Measurements from ENCODE around the gene R3HDML. TPM values are rescaled to one million over a fixed set of nuclear protein-coding genes. Genes with fewer than 3 reads are reported as not detected.
"Not testable (repeated sequence)": the region's sequence is repeated elsewhere in the genome, so short reads cannot be mapped to it uniquely, and the experiment has no call there.

R3HDML gene, protein sequence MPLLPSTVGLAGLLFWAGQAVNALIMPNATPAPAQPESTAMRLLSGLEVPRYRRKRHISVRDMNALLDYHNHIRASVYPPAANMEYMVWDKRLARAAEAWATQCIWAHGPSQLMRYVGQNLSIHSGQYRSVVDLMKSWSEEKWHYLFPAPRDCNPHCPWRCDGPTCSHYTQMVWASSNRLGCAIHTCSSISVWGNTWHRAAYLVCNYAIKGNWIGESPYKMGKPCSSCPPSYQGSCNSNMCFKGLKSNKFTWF
- not detected in 2 replicates for total RNA-seq (2014; rRNA removed; shearing (Covaris generic))
- not detected in 2 replicates for polyA plus RNA-seq (2014; cell fraction: nucleus; rRNA removed)

GRCh38 chr20:44336725-44337380 lies at the start of gene R3HDML:
TSS of gene R3HDML (plus strand) at chr20:44337043. CDS start at chr20:44337158, 115 bp downstream.
- DNase-seq (ENCODE audit: extremely low read depth, low read depth): no peak

- DNase-seq (ENCODE audit: extremely low read depth, low read depth): no peak
Observed at GRCh38 chr20:44287272-44288097, 49.4 kb upstream of the R3HDML start.

- no peak for DNase-seq (ENCODE audit: extremely low read depth, low read depth)
Observed at GRCh38 chr20:44288252-44288651, 48.6 kb upstream of the R3HDML start.

DNA sequence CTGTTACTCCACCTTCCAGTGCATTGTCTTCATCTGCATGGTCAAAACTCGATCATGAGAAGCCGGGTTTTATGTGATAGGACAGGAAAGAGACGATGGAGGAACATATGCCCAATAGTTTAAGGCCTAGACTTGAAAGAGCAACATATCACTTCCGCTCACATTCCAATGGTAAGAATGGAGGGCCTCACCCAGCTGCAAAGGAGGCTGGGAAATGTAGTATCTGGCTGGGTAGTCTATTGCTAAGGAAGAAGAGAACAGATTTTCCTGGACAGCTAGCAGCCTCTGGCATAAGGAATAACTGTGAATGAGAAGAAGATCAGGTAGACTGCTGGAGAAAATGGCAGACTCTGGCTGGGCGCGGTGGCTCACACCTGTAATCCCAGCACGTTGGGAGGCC lies 45.1 kb upstream of the R3HDML start:
- no peak for DNase-seq (ENCODE audit: extremely low read depth, low read depth)

GRCh38 chr20:44296011-44296410 lies 40.8 kb upstream of the R3HDML start:
- DNase-seq (ENCODE audit: extremely low read depth, low read depth): no peak

GRCh38 chr20:44297721-44298120 lies 39.1 kb upstream of the R3HDML start:
- DNase-seq (ENCODE audit: extremely low read depth, low read depth): no peak

DNA sequence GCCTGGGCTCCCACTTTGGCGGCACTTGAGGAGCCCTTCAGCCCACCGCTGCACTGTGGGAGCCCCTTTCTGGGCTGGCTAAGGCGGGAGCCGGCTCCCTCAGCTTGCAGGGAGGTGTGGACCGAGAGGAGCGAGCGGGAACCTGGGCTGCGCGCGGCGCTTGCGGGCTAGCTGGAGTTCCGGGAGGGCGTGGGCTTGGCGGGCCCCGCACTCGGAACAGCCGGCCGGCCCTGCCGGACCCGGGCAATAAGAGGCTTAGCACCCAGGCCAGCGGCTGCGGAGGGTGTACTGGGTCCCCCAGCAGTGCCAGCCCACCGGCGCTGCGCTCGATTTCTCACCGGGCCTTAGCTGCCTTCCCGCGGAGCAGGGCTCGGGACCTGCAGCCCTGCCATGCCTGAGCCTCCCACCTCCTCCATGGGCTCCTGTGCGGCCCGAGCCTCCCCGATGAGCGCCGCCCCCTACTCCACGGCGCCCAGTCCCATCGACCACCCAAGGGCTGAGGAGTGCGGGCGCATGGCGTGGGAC lies 37.8 kb upstream of the R3HDML start:
- not testable (repeated sequence) for DNase-seq (ENCODE audit: extremely low read depth, low read depth)

DNA sequence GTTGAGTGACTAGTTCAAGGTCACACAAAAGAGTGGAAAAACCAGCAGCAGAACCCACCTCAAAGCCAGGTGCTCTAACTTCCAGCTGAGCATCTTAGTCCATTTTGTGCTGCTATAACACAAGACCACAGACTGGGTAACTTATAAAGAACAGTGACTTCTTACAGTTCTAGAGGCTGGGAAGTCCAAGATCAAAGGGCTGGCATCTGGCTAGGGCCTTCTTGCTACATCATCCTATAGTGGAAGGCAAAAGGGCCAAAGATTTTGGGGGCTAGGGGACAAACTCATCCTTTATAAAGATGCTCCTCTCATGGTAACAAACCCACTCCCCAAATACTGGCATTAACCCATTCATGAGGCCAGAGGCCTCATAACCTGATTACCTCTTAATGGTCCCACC lies 35.6 kb upstream of the R3HDML start:
- DNase-seq (ENCODE audit: extremely low read depth, low read depth): no peak

GRCh38 chr20:44302026-44302669 lies 34.7 kb upstream of the R3HDML start:
- no peak for DNase-seq (ENCODE audit: extremely low read depth, low read depth)

GRCh38 chr20:44302736-44303135 lies 34.1 kb upstream of the R3HDML start:
- DNase-seq (ENCODE audit: extremely low read depth, low read depth): no peak

- DNase-seq (ENCODE audit: extremely low read depth, low read depth): no peak
Observed at GRCh38 chr20:44304383-44304782, 32.5 kb upstream of the R3HDML start.

DNA sequence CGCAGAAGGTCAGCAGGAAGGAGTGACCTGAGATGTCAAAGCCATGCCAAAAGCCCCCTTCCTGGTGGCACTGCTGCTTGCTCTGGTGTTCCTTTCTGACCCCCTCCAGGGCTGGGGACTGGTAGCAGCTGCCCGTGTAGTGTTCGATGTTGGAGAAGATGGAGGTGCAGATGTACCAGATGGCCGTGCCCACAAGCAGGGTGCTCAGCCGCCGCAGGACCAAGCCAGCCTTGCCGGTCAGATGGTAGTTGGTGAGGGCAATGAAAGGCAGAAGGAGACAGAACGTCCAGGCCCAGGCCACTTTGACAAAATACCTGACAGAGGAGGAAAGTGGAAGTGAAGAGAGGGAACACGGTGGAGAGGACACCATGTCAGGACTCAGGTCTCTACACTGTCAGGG lies 29.9 kb upstream of the R3HDML start:
- DNase-seq (ENCODE audit: extremely low read depth, low read depth): no peak

GRCh38 chr20:44309763-44310663 lies 26.8 kb upstream of the R3HDML start:
- DNase-seq (ENCODE audit: extremely low read depth, low read depth): no peak

- peak; percentile 97 for DNase-seq (ENCODE audit: extremely low read depth, low read depth)
Observed at GRCh38 chr20:44310664-44311639, 25.9 kb upstream of the R3HDML start, which contains the start of gene FITM2. TSS of gene FITM2 (minus strand) at chr20:44311202. CDS start at chr20:44311148, 54 bp downstream.

- DNase-seq (ENCODE audit: extremely low read depth, low read depth): no peak
Observed at GRCh38 chr20:44314870-44315269, 22.0 kb upstream of the R3HDML start.

DNA sequence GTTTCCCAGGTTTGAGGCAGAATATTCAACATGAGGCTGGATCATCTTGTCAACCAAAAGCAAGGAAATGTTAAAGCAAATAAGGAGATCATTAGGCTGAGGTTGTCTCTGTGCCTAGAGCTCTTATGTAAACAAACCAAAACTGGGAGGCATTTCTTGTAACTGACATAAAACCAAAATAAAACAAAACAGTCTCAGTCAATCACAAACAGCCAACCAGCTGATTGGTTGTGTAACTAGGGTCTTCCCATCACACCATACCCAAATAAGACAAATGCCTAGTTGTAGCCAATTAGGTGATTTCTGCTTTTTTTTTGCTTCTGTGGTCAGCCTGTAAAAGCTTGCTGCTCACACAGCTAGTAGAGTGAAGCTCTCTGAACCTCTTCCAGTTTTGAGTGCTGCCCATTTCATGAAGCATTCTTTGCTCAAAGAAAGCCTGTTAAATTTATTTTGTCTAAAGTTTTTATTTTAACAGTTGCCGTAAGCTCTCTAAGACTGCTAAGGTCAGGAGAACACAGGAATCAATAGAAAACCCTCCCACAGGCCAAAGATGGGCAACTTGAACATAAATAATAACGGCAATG lies 16.9 kb upstream of the R3HDML start:
- DNase-seq (ENCODE audit: extremely low read depth, low read depth): no peak

GRCh38 chr20:44324343-44324742 lies 12.5 kb upstream of the R3HDML start:
- DNase-seq (ENCODE audit: extremely low read depth, low read depth): no peak

All from NCI-H460 (cell line).